Amniotic epithelial cell (primary cell): ENCODE measurements around the gene INPP5F.

Source experiments
- DNase-seq: peaks from one replicate; pipeline ENCODE4 v3.0.0-alpha.2; 2010; ENCODE audit warnings: low read depth

INPP5F gene, protein sequence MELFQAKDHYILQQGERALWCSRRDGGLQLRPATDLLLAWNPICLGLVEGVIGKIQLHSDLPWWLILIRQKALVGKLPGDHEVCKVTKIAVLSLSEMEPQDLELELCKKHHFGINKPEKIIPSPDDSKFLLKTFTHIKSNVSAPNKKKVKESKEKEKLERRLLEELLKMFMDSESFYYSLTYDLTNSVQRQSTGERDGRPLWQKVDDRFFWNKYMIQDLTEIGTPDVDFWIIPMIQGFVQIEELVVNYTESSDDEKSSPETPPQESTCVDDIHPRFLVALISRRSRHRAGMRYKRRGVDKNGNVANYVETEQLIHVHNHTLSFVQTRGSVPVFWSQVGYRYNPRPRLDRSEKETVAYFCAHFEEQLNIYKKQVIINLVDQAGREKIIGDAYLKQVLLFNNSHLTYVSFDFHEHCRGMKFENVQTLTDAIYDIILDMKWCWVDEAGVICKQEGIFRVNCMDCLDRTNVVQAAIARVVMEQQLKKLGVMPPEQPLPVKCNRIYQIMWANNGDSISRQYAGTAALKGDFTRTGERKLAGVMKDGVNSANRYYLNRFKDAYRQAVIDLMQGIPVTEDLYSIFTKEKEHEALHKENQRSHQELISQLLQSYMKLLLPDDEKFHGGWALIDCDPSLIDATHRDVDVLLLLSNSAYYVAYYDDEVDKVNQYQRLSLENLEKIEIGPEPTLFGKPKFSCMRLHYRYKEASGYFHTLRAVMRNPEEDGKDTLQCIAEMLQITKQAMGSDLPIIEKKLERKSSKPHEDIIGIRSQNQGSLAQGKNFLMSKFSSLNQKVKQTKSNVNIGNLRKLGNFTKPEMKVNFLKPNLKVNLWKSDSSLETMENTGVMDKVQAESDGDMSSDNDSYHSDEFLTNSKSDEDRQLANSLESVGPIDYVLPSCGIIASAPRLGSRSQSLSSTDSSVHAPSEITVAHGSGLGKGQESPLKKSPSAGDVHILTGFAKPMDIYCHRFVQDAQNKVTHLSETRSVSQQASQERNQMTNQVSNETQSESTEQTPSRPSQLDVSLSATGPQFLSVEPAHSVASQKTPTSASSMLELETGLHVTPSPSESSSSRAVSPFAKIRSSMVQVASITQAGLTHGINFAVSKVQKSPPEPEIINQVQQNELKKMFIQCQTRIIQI

GRCh38 chr10:119725828-119726675 lies at the start of gene INPP5F:
Gene INPP5F (plus strand): TSS chr10:119726050. CDS start chr10:119726263, 213 bp downstream.
- peak; percentile 95 for DNase-seq

DNA sequence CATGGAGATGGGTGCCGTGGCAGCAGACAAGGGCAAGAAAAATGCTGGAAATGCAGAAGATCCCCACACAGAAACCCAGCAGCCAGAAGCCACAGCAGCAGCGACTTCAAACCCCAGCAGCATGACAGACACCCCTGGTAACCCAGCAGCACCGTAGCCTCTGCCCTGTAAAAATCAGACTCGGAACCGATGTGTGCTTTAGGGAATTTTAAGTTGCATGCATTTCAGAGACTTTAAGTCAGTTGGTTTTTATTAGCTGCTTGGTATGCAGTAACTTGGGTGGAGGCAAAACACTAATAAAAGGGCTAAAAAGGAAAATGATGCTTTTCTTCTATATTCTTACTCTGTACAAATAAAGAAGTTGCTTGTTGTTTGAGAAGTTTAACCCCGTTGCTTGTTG lies 48.7 kb upstream of the INPP5F start:
- DNase-seq: no peak

- DNase-seq: no peak
Observed at GRCh38 chr10:119677904-119678755, 47.7 kb upstream of the INPP5F start.

GRCh38 chr10:119679480-119679829 lies 46.4 kb upstream of the INPP5F start:
- no peak for DNase-seq

DNA sequence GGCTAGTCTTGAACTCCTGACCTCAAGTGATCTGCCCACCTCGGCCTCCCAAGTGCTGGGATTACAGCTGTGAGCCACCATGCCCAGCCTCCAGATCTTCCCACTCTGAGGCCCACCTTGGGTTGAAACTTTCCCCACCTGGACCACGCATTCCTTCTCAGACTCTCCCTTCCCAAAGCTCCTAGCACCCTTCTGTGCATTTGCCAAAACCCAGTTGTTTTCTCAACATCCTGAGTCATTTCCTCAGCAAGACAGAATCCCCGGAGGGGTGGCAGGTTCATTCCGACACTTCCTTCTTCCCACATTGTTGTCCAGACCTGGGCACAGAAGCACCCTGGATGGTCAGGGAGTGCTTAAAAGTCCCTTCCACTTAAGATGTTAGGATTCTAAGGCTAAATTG lies 45.8 kb upstream of the INPP5F start:
- DNase-seq: peak; percentile 64

DNA sequence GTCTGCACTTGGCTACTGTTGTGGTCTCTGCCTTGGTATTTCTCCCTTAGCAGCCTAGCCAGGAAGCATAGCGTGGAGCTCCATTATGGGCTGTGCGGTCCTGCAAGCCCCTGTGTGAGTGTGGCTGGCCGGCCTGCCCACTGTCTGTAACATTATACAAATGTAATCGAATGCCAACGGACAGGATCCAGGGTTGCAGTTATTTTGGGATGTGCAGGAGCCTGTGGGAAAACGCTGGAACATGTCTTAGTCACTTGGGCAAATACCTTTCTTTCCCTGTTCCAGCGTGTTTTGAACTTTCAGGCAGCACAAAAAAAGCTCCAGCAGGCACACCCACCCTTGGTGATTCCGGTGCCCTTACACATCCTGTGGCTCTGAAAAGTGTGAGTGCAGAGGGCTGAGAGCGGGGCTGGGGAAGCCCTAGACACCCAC lies 45.2 kb upstream of the INPP5F start:
- DNase-seq: no peak

GRCh38 chr10:119686465-119687191 lies 39.2 kb upstream of the INPP5F start:
- DNase-seq: peak; percentile 89

DNA sequence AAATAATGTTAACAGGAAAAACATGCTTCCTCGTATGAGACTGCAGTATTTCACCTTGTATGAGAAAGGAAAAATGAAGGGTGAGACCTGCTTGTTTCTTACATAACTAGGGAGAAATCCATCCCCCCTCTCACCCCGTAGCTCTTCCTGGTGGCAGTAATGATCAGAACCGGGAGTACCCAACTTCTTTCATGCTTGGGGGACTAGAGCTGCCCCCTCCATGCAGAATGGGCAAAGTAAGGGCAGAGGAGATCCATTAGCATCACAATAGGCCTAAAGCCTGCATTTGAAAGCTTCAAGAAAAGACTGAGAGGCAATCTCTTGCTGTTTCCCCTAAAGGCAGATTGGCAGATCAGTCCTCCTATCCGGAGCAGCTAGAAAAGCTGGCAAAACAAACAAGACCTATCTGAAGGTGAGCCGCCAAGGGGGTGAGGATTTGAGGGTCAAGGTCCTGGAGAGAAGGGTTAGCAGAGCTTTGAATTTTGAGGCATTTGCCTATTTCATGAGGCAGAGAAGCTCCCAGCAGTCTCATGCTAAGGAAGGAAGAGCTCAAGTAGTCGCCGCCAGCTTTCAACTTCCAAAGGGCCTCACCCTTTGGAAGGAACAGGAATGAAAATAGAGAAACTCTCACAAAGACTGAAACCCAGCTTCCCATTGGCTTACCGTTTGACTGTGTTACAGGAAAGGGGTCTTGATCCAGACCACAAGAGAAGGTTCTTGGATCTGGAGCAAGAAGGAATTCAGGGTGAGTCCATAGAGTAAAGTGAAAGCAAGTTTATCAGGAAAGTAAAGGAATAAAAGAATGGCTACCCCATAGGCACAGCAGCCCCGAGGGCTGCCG lies 38.4 kb upstream of the INPP5F start:
- peak; percentile 56 for DNase-seq

DNA sequence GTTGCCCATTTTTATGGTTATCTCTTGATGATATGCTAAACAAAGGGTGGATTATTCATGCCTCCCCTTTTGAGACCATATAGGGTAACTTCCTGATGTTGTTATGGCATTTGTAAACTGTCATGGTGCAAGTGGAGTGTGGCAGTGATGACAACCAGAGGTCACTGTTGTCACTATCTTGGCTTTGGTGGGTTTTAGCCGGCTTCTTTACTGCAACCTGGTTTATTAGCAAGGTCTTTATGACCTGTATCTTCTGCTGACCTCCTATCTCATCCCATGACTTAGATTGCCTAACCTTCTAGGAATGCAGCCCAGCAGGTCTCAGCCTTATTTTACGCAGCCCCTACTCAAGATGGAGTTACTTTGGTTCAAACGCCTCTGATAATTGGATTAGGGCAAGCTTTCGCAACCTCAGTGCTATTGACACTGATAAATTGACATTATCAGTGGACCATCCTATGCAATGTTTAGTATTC lies 37.8 kb upstream of the INPP5F start:
- no peak for DNase-seq

DNA sequence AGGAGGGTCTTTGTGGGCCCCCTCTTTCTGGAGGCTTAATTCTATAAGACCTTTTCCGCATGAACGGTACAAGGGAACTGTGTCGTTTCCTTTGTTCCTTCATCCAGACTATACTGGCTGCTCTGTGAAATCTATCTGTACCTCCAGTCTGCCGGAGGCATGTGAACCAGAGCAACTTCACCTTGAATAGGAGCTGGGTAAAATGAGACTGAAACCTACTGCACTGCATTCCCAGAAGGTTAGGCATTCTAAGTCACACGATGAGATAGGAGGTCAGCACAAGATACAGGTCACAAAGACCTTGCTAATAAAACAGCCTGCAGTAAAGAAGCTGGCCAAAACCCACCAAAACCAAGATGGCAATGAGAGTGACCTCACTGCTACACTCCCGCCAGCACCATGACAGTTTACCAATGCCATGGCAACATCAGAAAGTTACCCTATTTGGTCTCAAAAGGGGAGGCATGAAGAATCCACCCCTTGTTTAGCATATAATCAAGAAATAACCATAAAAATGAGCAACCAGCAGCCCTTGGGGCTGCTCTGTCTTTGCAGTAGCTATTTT lies 36.8 kb upstream of the INPP5F start:
- DNase-seq: no peak

GRCh38 chr10:119691726-119692125 lies 34.1 kb upstream of the INPP5F start:
- no peak for DNase-seq

DNA sequence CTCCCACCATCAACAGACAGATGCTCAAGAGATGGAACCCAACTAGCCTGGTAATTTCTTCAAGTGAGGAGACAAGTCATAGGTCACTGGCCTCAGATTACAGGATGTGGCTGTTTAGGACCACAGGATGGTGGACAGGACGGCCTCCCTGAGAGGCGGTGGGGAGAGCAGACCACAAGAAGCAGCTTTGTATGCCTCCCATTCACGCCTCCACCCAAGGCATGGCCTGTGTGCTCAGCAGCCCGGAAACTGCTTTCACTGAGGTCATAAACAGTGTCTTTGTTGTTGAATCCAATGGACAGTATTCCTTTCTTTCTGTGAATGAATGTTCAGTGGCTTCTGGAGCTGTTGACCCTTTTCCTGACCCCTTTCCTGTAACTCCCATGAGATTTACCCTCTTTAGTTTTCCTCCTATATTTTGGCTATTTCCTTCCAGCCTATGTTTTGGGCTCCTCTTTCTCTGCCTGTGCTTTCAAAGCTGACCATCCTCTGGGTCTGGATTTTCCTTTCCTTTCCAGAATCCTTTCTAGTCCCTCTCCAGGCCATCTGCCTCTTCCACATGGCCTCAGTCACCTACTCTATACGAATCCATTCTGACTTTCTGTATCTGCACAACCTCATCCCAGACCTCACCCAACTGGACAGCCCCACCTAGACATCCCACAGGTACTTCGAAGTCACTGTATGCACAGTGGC lies 32.4 kb upstream of the INPP5F start:
- DNase-seq: no peak

DNA sequence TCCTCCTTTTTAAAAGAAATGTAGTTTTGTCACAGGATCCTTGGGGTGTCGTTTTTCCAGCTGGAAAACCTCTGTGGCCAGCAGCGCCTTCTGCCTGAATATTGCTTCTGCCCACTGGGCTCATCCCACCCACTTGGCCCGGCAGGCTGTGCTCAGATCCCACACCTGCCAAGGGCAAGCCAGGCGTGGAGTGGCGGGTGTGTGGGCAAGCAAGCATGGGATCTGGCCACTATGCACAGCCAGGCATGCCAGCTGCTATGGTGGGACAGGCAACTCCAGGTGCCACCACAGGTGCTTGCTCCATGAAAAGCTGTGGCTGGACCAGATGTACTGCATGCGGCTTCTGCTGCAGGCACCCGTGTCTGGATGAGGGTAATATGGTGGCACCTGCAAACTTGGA lies 31.2 kb upstream of the INPP5F start:
- no peak for DNase-seq

- no peak for DNase-seq
Observed at GRCh38 chr10:119700321-119700954, 25.4 kb upstream of the INPP5F start.

- peak; percentile 43 for DNase-seq
Observed at GRCh38 chr10:119701861-119702260, 24.0 kb upstream of the INPP5F start.

DNA sequence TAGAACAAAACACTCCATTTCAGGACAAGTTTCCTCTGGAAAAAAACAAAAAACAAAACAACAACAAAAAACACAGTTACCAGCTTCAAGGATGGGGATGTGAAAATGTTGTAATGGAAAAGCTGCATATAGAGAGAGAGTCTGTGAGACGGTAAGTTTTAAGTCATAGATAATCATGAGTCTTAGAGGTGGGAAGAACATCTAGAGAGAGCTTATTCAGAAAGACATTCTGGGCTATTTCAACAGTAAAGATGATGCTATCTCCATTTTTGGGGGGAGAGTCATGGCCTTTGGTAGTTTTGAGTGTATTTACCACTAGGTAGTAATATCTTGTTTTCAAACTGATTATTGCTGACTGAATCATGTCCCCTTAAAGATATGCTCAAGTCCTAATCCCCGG lies 23.3 kb upstream of the INPP5F start:
- DNase-seq: no peak

DNA sequence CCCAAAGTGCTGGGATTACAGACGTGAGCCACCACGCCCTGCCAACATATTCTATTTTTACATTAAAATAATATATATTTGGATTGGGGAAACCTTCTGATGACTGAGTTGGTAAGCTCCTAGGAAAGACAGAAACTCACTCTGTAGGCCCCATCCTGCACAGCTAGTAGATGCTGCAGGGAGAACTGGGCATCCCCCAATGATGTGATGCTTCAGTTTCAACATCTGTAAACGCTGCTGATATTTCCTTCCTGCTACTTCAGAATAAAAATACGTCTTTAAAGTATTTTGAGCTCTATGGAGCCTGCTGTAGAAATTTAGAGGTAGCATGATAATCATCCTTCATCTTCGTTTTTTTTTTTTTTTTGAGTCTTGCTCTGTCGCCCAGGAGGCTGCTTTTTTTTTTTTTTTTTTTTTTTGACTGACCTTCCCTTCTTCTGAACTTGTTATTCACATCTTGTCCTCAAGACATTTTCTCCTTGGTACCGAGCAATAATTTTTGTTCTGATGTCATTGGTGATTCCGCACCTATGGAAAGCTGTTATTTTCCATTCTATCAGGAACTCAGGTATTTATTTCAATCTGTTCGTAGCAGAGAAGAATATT lies 21.8 kb upstream of the INPP5F start:
- no peak for DNase-seq
